Stimulated activated CD4-positive, alpha-beta T cell treated with anti-CD3 and anti-CD28 coated beads, Interleukin-4, amount 100 ng/mL, for 24 hours (primary cell): ENCODE data around the gene PRKAR2A.

Experiments
- DNase-seq: peaks from one replicate; pipeline ENCODE4 v3.0.0-alpha.2; 2020

Gene PRKAR2A

GRCh38 chr3:48847504-48848423 is at the start of gene PRKAR2A:
PRKAR2A (minus strand) TSS chr3:48847874; CDS start chr3:48847596, 278 bp downstream.
- peak; percentile 83 for DNase-seq

GRCh38 chr3:48896936-48897335 is 49.3 kb upstream of the PRKAR2A start:
- DNase-seq: no peak

- DNase-seq: no peak
Observed at GRCh38 chr3:48894516-48894915, 46.8 kb upstream of the PRKAR2A start.

GRCh38 chr3:48891606-48892005 is 43.9 kb upstream of the PRKAR2A start:
- no peak for DNase-seq

- no peak for DNase-seq
Observed at GRCh38 chr3:48885753-48886152, 38.1 kb upstream of the PRKAR2A start.

- DNase-seq: no peak
Observed at GRCh38 chr3:48881652-48882114, 34.0 kb upstream of the PRKAR2A start.

GRCh38 chr3:48881006-48881405 is 33.3 kb upstream of the PRKAR2A start:
- DNase-seq: no peak

GRCh38 chr3:48879994-48880377 is 32.3 kb upstream of the PRKAR2A start:
- DNase-seq: no peak

- DNase-seq: no peak
Observed at GRCh38 chr3:48879307-48879993, 31.8 kb upstream of the PRKAR2A start.

GRCh38 chr3:48877671-48878070 is 30.0 kb upstream of the PRKAR2A start:
- DNase-seq: no peak

- DNase-seq: no peak
Observed at GRCh38 chr3:48863122-48863521, 15.4 kb upstream of the PRKAR2A start.

- no peak for DNase-seq
Observed at GRCh38 chr3:48859206-48859605, 11.5 kb upstream of the PRKAR2A start.

GRCh38 chr3:48858709-48859108 is 11.0 kb upstream of the PRKAR2A start:
- no peak for DNase-seq

GRCh38 chr3:48857641-48858040 is 10.0 kb upstream of the PRKAR2A start:
- no peak for DNase-seq

GRCh38 chr3:48856469-48856868 is 8.8 kb upstream of the PRKAR2A start:
- no peak for DNase-seq

- DNase-seq: no peak
Observed at GRCh38 chr3:48855681-48856447, 8.2 kb upstream of the PRKAR2A start.

GRCh38 chr3:48852151-48852550 is 4.5 kb upstream of the PRKAR2A start:
- DNase-seq: no peak

GRCh38 chr3:48851407-48851806 is 3.7 kb upstream of the PRKAR2A start:
- DNase-seq: no peak

GRCh38 chr3:48848816-48849515 is 1.3 kb upstream of the PRKAR2A start:
- DNase-seq: no peak

GRCh38 chr3:48847053-48847503 is 596 bp downstream of the PRKAR2A start:
- DNase-seq: peak; percentile 53

- DNase-seq: no peak
Observed at GRCh38 chr3:48845170-48845569, 2.5 kb downstream of the PRKAR2A start.

GRCh38 chr3:48837163-48837562 is 10.5 kb downstream of the PRKAR2A start:
- no peak for DNase-seq
